ENCODE data around the gene IFITM10. TPM values are rescaled to one million over a fixed set of nuclear protein-coding genes. Genes with fewer than 3 reads are reported as not detected.

IFITM10 gene
- total and polyA plus RNA-seq, 2 donors (not counting 1 experiment from before 2014, with no cell fraction given): 0.09 to 1.7 TPM

- TF ChIP-seq EZH2 (IDR thresholded peaks at IDR 0.05; ENCODE audit: borderline replicate concordance, insufficient read depth, low read depth, low read length, poor library complexity, severe bottlenecking): no peak
- TF ChIP-seq, protein P1, sequence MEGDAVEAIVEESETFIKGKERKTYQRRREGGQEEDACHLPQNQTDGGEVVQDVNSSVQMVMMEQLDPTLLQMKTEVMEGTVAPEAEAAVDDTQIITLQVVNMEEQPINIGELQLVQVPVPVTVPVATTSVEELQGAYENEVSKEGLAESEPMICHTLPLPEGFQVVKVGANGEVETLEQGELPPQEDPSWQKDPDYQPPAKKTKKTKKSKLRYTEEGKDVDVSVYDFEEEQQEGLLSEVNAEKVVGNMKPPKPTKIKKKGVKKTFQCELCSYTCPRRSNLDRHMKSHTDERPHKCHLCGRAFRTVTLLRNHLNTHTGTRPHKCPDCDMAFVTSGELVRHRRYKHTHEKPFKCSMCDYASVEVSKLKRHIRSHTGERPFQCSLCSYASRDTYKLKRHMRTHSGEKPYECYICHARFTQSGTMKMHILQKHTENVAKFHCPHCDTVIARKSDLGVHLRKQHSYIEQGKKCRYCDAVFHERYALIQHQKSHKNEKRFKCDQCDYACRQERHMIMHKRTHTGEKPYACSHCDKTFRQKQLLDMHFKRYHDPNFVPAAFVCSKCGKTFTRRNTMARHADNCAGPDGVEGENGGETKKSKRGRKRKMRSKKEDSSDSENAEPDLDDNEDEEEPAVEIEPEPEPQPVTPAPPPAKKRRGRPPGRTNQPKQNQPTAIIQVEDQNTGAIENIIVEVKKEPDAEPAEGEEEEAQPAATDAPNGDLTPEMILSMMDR (IDR thresholded peaks at IDR 0.05): no peak
- no peaks in the 10 kb centered on the region for H3K27me3 ChIP-seq (replicated peaks in 1 of 4; ENCODE audit: control extremely low read depth in 1 of 4, control insufficient read depth in 3 of 4, insufficient read depth in 4 of 4, low read length in 3 of 4)
- H2AFZ ChIP-seq (ENCODE audit: insufficient read depth, low read depth, low read length, poor library complexity, severe bottlenecking): no peak overlapping the region
- intact Hi-C loops (cut with micrococcal nuclease): no loop called here
- H3K4me3 Mint-ChIP-seq: no peak overlapping the region
- ATAC-seq (ENCODE audit: low read depth) (no peak), DNase-seq (no peak)
- peaks cover 15% of the 10 kb centered on the region for H3K4me1 Mint-ChIP-seq
- peaks cover 0 to 10% of the 10 kb centered on the region in 2 donors for H3K4me1 ChIP-seq (ENCODE audit: control insufficient read depth in 2 of 2, insufficient read depth in 2 of 2, low read length in 2 of 2)
- no peaks in the 10 kb centered on the region for H3K79me2 ChIP-seq (ENCODE audit: control insufficient read depth, insufficient read depth, low read length)
- H3K9me3 Mint-ChIP-seq (ENCODE audit: insufficient read depth): no peaks in the 10 kb centered on the region
- H3K4me2 ChIP-seq (replicated peaks; ENCODE audit: low read depth, low read length, poor library complexity, severe bottlenecking): no peak overlapping the region
- no peak overlapping the region for H3K9ac ChIP-seq (ENCODE audit: low read length)
- ChIA-PET CTCF (interaction anchor here (0.7 kb wide), 1 partner anchor 106 kb away, joined by 3 read pairs; no protein-coding TSS in a partner anchor), POLR2A (no interaction called here)
- 95% methylated on average over 21 of the region's 23 CpGs for WGBS (ENCODE audit: insufficient coverage)
- H3K36me3 ChIP-seq (replicated peaks in 1 of 2; ENCODE audit: control extremely low read depth in 1 of 2, control insufficient read depth in 1 of 2, extremely low read depth in 1 of 2, insufficient read depth in 2 of 2, low read length in 1 of 2): no peaks in the 10 kb centered on the region
- H3K27ac Mint-ChIP-seq: no peak overlapping the region
- no peak overlapping the region for H3K27ac ChIP-seq (ENCODE audit: low read length in 2 of 2)
- no peaks in the 10 kb centered on the region for H4K20me1 ChIP-seq (ENCODE audit: control insufficient read depth, insufficient read depth, low read length, poor library complexity, severe bottlenecking)
- H3K27me3 Mint-ChIP-seq: no peaks in the 10 kb centered on the region
- no peak overlapping the region for H3K4me3 ChIP-seq (ENCODE audit: control extremely low read depth in 1 of 5, extremely low read depth in 1 of 5, insufficient read depth in 1 of 5, low read depth in 2 of 5, low read length in 4 of 5)
- H3K9me3 ChIP-seq (ENCODE audit: control extremely low read depth in 1 of 3, control insufficient read depth in 2 of 3, insufficient read depth in 1 of 3, low read length in 2 of 3): no peaks in the 10 kb centered on the region
These were observed 34.6 kb upstream of the IFITM10 start for GRCh38 chr11:1784761-1785650.

Data from B cell (primary cell).